ENCODE results near the gene NOSTRIN.

- TF ChIP-seq ZNF274 (IDR thresholded peaks at IDR 0.05; ENCODE audit: borderline replicate concordance, extremely low read depth, low read length) (no peak), JUND (IDR thresholded peaks at IDR 0.05; ENCODE audit: low read length) (no peak), CTCF (IDR thresholded peaks at IDR 0.05; ENCODE audit: control extremely low read depth in 1 of 3, insufficient read depth in 1 of 3, low read depth in 1 of 3, low read length in 3 of 3) (no peak), CEBPB (IDR thresholded peaks at IDR 0.05; ENCODE audit: low read depth, low read length) (no peak), TAF1 (IDR thresholded peaks at IDR 0.05; ENCODE audit: low read depth, low read length) (no peak), MAX (IDR thresholded peaks at IDR 0.05) (no peak), ATF3 (IDR thresholded peaks at IDR 0.05; ENCODE audit: insufficient read depth, low read depth, low read length) (no peak), POLR2AphosphoS5 (IDR thresholded peaks at IDR 0.05; ENCODE audit: low read depth, low read length) (no peak), POLR2A (IDR thresholded peaks at IDR 0.05; ENCODE audit: control extremely low read depth in 1 of 2, low read depth in 2 of 2, low read length in 2 of 2) (no peak), BACH1 (IDR thresholded peaks at IDR 0.05; ENCODE audit: low read length) (no peak), RAD21 (IDR thresholded peaks at IDR 0.05 in 1 of 2, conservative IDR thresholded peaks at IDR 0.05 in 1 of 2; ENCODE audit: low read depth in 2 of 2, low read length in 2 of 2) (no peak), USF2 (IDR thresholded peaks at IDR 0.05; ENCODE audit: low read length) (no peak), SP1 (IDR thresholded peaks at IDR 0.05; ENCODE audit: low read depth, low read length) (no peak), BCL11A (IDR thresholded peaks at IDR 0.05; ENCODE audit: low read depth in 2 of 2, low read length in 2 of 2) (no peak)
Measured at GRCh38 chr2:168765401-168765800, 37.0 kb upstream of the NOSTRIN start.

Data from H1 (cell line).